GM10266 (cell line): ENCODE results near the gene FOXP2.
"Not testable (repeated sequence)": the region's sequence is repeated elsewhere in the genome, so short reads cannot be mapped to it uniquely, and the experiment has no call there.

Experiments used
- DNase-seq: peaks from one replicate; pipeline ENCODE4 v3.0.0; 2012; ENCODE audit errors: extremely low spot score
- CTCF ChIP-seq: IDR thresholded peaks from 2 replicates; pipeline ENCODE4 v1.5.1; 2012; ENCODE audit warnings: mild to moderate bottlenecking, low read depth; ENCODE audit not compliant: control insufficient read depth, insufficient read depth; ENCODE audit errors: missing control alignments

FOXP2 gene

DNA sequence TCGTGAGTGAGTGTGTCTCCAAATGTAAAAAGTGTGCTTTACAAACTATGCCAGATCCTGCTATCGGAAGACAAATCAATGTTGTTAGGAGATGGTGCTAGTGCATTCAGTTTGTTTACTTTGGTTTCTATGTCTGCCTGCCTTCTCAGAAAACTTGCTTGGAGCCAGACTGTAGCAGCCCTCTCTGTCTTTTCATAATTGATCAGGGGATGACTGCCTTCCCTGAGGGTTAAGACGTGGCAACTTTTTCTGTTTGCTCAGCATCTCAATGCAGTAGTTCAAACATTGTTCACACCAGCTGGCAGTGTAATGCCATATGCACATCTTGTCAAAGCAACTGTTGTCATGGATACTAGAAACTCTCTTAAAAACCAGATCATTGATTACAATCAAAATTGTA is 118.5 kb downstream of the FOXP2 start:
- no peak for TF ChIP-seq CTCF
- no peak for DNase-seq

DNA sequence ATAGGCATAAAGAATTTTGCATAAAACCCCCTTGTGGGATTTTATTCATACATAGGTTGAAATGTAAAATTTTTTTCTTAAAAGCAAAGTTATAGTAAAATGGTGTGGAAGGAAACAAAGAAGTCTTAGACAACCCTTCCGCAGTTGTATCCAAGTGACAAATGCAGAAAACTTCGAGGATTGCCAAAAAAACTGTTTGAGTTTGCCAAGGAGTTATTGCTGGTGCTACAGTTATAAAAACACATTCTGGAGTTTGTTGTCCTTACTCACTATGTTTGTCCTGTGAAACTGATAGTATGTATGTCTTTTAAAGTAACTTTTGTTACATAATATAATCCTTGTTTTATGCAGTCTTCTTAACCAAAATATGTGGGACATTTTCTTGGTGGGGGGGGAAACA is 120.3 kb downstream of the FOXP2 start:
- no peak for DNase-seq
- TF ChIP-seq CTCF: no peak

DNA sequence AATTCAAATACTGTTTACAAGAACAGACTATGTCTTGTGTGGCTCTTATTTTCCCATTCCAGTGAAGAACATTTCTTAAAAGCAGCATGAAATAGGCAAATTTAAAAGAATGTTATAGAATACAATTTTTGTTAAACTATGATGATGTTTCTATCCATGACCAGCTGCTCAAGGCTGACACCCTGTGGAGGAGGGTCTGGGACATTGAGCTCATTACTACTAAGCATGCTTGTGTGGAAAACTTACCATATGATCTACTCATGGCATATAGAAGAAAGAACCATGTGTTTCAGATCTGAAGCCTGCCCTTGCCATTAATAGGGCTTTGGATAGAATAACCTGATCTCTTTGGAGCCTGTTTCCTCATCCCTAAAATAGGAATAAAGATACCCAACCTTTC is 125.0 kb downstream of the FOXP2 start:
- no peak for DNase-seq
- TF ChIP-seq CTCF: peak; percentile 21

- TF ChIP-seq CTCF: no peak
- no peak for DNase-seq
These were observed 125.7 kb downstream of the FOXP2 start for GRCh38 chr7:114540291-114540690.

- DNase-seq: not testable (repeated sequence)
These were observed 132.7 kb downstream of the FOXP2 start for GRCh38 chr7:114547346-114547745.

DNA sequence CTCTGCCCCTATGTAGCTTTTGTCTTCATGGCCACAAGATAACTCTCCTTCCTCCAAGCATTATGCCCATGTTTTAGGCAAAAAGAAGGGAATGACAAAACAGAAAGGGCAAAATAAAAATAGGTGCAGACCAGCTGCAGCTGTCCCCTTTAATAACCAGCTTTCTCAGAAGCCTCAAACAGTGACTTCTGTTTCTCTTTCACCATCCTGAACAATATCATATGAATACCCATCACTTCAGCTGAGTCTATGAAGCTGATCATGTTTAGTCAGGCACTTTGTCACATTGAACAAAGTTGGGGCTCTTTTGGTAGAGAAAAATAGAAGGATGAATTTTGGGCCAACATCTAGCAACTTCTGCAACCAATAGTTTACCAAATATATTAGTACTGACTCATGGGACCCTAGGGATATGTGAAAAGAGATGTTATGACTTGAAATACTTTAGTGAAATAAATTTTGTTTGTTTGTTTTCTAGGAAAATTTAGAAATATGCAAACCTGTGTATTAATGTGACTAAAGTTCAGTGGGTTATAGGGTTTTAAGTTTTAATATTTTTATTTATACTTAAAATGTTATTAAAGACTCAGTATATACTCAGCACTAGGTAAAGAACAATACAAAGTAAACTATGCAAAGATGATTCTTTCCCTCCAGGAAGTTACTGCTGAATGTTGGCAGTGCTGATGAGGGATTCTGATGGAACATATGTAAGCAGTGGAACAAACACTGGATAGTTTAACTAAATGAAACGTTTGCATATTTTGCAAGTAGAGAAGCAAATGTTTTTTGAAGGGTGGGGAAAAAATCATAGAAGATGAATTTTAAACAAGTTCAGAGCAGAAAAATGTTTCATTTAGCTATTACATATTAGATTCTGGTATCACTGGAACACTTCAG is 133.7 kb downstream of the FOXP2 start:
- TF ChIP-seq CTCF: no peak
- no peak for DNase-seq

GRCh38 chr7:114554781-114555537 is 140.3 kb downstream of the FOXP2 start:
- no peak for TF ChIP-seq CTCF
- DNase-seq: peak; percentile 38
